ENCODE results near the gene ADAD2. TPM values are rescaled to one million over a fixed set of nuclear protein-coding genes. Genes with fewer than 3 reads are reported as not detected.

The ADAD2 gene
- total and polyA plus RNA-seq, 2 of the 4 experiments (the other 2 are of a cell fraction), result not detected

DNA sequence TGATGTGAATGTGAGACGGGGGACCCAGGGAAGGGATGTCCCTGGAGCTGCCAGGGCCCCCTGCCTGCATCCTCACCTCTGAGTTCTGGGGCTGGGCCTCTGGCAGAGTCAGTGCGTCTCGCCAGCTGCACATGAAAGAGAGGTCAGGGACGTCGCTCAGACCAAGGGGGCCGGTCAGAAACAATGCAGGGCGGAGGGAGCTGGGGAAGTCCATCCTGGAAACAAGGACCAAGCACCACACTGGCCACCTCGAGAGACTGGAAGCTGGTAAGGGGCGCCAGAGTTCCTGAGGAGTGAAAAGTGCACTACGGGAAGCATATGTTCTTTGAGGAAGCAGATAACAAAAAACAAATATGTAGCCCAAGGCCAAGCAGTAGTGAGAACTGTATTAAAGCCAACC, 6.2 kb upstream of the ADAD2 start:
- H3K4me1 ChIP-seq (ENCODE audit: control insufficient read depth, insufficient read depth, low read length), result peaks cover 3% of the 10 kb centered on the region
- DNase-seq (no peak), ATAC-seq (ENCODE audit: low read depth) (no peak)
- peaks cover 16 to 48% of the 10 kb centered on the region in 2 experiments for H3K79me1 ChIP-seq (ENCODE audit: low read depth in 1 of 2, low read length in 2 of 2)
- H4K8ac ChIP-seq (ENCODE audit: low read depth in 2 of 2, low read length in 2 of 2), result no peak overlapping the region
- in situ Hi-C loops (cut with MboI; ENCODE audit: low sequenced_read_pairs), result no loop called here
- no peak overlapping the region for H4K91ac ChIP-seq (ENCODE audit: insufficient read depth, low read depth, low read length)
- ChIA-PET POLR2A (ENCODE audit: unreplicated experiment) (interaction anchor here (0.5 kb wide), 1 partner anchor 59 kb away, joined by 3 read pairs; no protein-coding TSS in a partner anchor), CTCF (no interaction called here)
- no peak overlapping the region for H2AFZ ChIP-seq (replicated peaks; ENCODE audit: low read length, poor library complexity)
- H3K27me3 ChIP-seq (ENCODE audit: control insufficient read depth, insufficient read depth, low read length), result no peaks in the 10 kb centered on the region; the same call in 1 of the 2 replicates
- 85% methylated on average over 5 of the region's 10 CpGs; no CpG with 5 or more reads in 1 of the 2 experiments for WGBS, 2 experiments (ENCODE audit: extremely low coverage in 2 of 2, insufficient read length in 1 of 2)
- H3K56ac ChIP-seq (ENCODE audit: extremely low read depth, insufficient read depth, low read length), result no peak overlapping the region
- H3K14ac ChIP-seq (replicated peaks; ENCODE audit: low read depth, low read length), result no peak overlapping the region
- TF ChIP-seq, protein P1, sequence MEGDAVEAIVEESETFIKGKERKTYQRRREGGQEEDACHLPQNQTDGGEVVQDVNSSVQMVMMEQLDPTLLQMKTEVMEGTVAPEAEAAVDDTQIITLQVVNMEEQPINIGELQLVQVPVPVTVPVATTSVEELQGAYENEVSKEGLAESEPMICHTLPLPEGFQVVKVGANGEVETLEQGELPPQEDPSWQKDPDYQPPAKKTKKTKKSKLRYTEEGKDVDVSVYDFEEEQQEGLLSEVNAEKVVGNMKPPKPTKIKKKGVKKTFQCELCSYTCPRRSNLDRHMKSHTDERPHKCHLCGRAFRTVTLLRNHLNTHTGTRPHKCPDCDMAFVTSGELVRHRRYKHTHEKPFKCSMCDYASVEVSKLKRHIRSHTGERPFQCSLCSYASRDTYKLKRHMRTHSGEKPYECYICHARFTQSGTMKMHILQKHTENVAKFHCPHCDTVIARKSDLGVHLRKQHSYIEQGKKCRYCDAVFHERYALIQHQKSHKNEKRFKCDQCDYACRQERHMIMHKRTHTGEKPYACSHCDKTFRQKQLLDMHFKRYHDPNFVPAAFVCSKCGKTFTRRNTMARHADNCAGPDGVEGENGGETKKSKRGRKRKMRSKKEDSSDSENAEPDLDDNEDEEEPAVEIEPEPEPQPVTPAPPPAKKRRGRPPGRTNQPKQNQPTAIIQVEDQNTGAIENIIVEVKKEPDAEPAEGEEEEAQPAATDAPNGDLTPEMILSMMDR (conservative IDR thresholded peaks at IDR 0.05; ENCODE audit: low read depth, low read length), result no peak
- TF ChIP-seq BHLHE40 (IDR thresholded peaks at IDR 0.05; ENCODE audit: low read depth, low read length), result no peak
- TF ChIP-seq, protein P2, sequence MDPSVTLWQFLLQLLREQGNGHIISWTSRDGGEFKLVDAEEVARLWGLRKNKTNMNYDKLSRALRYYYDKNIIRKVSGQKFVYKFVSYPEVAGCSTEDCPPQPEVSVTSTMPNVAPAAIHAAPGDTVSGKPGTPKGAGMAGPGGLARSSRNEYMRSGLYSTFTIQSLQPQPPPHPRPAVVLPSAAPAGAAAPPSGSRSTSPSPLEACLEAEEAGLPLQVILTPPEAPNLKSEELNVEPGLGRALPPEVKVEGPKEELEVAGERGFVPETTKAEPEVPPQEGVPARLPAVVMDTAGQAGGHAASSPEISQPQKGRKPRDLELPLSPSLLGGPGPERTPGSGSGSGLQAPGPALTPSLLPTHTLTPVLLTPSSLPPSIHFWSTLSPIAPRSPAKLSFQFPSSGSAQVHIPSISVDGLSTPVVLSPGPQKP (IDR thresholded peaks at IDR 0.05; ENCODE audit: borderline replicate concordance, low read depth, low read length), result no peak
- TF ChIP-seq MAFK (IDR thresholded peaks at IDR 0.05; ENCODE audit: low read depth, low read length), result no peak
- no peak for TF ChIP-seq CHD1 (IDR thresholded peaks at IDR 0.05; ENCODE audit: low read depth, low read length)
- TF ChIP-seq, protein P3, sequence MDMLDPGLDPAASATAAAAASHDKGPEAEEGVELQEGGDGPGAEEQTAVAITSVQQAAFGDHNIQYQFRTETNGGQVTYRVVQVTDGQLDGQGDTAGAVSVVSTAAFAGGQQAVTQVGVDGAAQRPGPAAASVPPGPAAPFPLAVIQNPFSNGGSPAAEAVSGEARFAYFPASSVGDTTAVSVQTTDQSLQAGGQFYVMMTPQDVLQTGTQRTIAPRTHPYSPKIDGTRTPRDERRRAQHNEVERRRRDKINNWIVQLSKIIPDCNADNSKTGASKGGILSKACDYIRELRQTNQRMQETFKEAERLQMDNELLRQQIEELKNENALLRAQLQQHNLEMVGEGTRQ (IDR thresholded peaks at IDR 0.05; ENCODE audit: low read depth, low read length), result no peak
- no peak for TF ChIP-seq RCOR1 (IDR thresholded peaks at IDR 0.05; ENCODE audit: insufficient replicate concordance, low read length)
- no peak for TF ChIP-seq MXI1 (IDR thresholded peaks at IDR 0.05; ENCODE audit: borderline replicate concordance, low read depth, low read length)
- no peak overlapping the region for H3K27ac ChIP-seq (ENCODE audit: insufficient read depth, low read length)
- no peak overlapping the region for H2BK120ac ChIP-seq (ENCODE audit: low read depth, low read length)
- H2BK20ac ChIP-seq (ENCODE audit: low read depth, low read length), result no peak overlapping the region
- no peaks in the 10 kb centered on the region for H3K9me3 ChIP-seq (ENCODE audit: control insufficient read depth, insufficient read depth, low read length)
- H4K5ac ChIP-seq (ENCODE audit: low read depth, low read length), result no peak overlapping the region
- peaks cover 43% of the 10 kb centered on the region for H3K36me3 ChIP-seq (ENCODE audit: control insufficient read depth, insufficient read depth, low read length)
- no peak overlapping the region for H3K18ac ChIP-seq (ENCODE audit: low read depth, low read length)
- no peak overlapping the region for H3K4ac ChIP-seq (ENCODE audit: low read depth, low read length)
- H3K4me2 ChIP-seq (ENCODE audit: low read depth, low read length), result no peak overlapping the region
- no TSS peak for BruUV-seq (replicated peaks)
- no peak overlapping the region for H3K9ac ChIP-seq (ENCODE audit: low read depth, low read length)
- no peak overlapping the region for H2BK15ac ChIP-seq (ENCODE audit: low read depth, low read length)
- no peak overlapping the region for H2BK5ac ChIP-seq (ENCODE audit: low read depth, low read length, poor library complexity, severe bottlenecking)
- H3K4me3 ChIP-seq (ENCODE audit: insufficient read depth, low read depth, low read length), result no peak overlapping the region
- dilution Hi-C loops (cut with HindIII; ENCODE audit: low sequenced_read_pairs, unreplicated experiment), result no loop called here
- intact Hi-C loops (cut with micrococcal nuclease), result no loop called here
- no peak overlapping the region for H2AK5ac ChIP-seq (ENCODE audit: low read depth, low read length)
- H3K23ac ChIP-seq (ENCODE audit: low read depth, low read length), result no peak overlapping the region
- peaks cover 6% of the 10 kb centered on the region; the same call in 1 of the 2 replicates for H3K9me1 ChIP-seq (ENCODE audit: insufficient read depth, low read length)
- H4K20me1 ChIP-seq (ENCODE audit: insufficient read depth, low read length), result 0 out of 2 replicates have a peak, but pooled peaks cover 9% of the 10 kb centered on the region
- H2AK9ac ChIP-seq (replicated peaks; ENCODE audit: low read depth, low read length, poor library complexity), result peak overlapping the region; percentile 13

All from IMR-90 (cell line).